Ishikawa (cell line): Measurements from ENCODE around the gene MMP11.

ENCODE experiments used
- CREB1 ChIP-seq: IDR thresholded peaks from 2 replicates; pipeline ENCODE4 v1.6.1; 2012; ENCODE audit warnings: low read depth
- RAD21 ChIP-seq: IDR thresholded peaks from 2 replicates; pipeline ENCODE4 v1.6.1; 2012; ENCODE audit warnings: low read depth
- USF1 ChIP-seq: IDR thresholded peaks from 2 replicates; pipeline ENCODE4 v1.6.1; 2012

DNA sequence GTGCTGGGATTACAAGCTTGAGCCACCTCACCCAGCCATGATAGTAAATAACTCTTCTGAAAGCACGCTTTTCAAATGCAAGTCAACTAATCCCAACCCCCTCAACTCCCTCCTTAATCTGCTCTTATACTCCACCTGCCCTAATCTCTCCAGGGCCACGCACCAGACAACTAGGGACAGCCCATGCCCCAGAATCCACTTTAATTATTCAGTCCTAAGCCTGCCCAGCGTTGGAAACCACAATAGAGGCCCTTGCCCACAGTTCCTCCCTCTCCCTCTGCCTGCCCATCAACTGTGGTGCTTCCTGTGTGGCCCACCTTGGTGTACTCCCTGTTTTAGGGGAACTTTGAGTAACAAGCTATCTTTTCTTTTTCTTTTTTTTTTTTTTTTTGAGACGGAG is 15.8 kb upstream of the MMP11 start:
- TF ChIP-seq CREB1: no peak
- no peak for TF ChIP-seq USF1
- no peak for TF ChIP-seq RAD21
